Transverse colon (tissue), 4 donors: ENCODE data around the gene TCAIM. TPM values are rescaled to one million over a fixed set of nuclear protein-coding genes. Genes with fewer than 3 reads are reported as not detected.

ENCODE experiments used
- DNase-seq: peaks from one replicate; pipeline ENCODE4 v3.0.0-alpha.2; 2019
- H3K27ac ChIP-seq, 4 donors: fragments of 200-600 bp; sonication (generic); 2 replicates each; pipeline ENCODE4 v1.5.1; 2016 to 2018; ENCODE audit warnings: inconsistent platforms in 4 of 4
- H3K27me3 ChIP-seq: fragments of 200-600 bp; sonication (generic); 2 replicates; pipeline ENCODE4 v1.5.1; 2017; ENCODE audit warnings: inconsistent platforms
- H3K36me3 ChIP-seq, 4 donors: fragments of 200-600 bp; sonication (generic); 2 replicates each; pipeline ENCODE4 v1.5.1; 2017 to 2019; ENCODE audit warnings: inconsistent platforms in 4 of 4
- H3K4me1 ChIP-seq, 4 donors: fragments of 200-600 bp; sonication (generic); 2 replicates each; pipeline ENCODE4 v1.5.1; 2017 to 2020; ENCODE audit warnings: inconsistent platforms in 4 of 4
- H3K4me3 ChIP-seq, 4 donors: fragments of 200-600 bp; sonication (generic); 1 replicate in 1 of 4; 2 replicates in 3 of 4; pipeline versions ENCODE4 v1.5.1 to v1.6.1; 2017 to 2019; ENCODE audit warnings: inconsistent platforms in 4 of 4
- H3K9me3 ChIP-seq, 2 donors: fragments of 200-600 bp; sonication (generic); 2 replicates each; pipeline ENCODE4 v1.5.1; 2017 to 2019; ENCODE audit warnings: inconsistent platforms in 2 of 2
- EP300 ChIP-seq: sonication (generic); formaldehyde crosslinking; IDR thresholded peaks from one replicate; pipeline ENCODE4 v1.6.1; 2017; ENCODE audit warnings: antibody characterized with exemption, low read depth
- POLR2A ChIP-seq: fragments of 450-650 bp; IDR thresholded peaks from one replicate; pipeline ENCODE4 v1.6.1; 2016; ENCODE audit warnings: antibody characterized with exemption, mild to moderate bottlenecking, moderate library complexity
- POLR2AphosphoS5 ChIP-seq, 3 donors: sonication (generic); formaldehyde crosslinking; IDR thresholded peaks; one replicate each; pipeline ENCODE4 v1.6.1; 2016; ENCODE audit warnings: antibody characterized with exemption in 3 of 3
- WGBS, 2 donors: methylation state at CpG; one replicate each; pipeline ENCODE4 v1.1.5; 2018; ENCODE audit warnings: low coverage in 1 of 2; 5-methylcytosine and 5-hydroxymethylcytosine counted together
- in situ Hi-C, 4 donors: fragments of 200-750 bp; cut with MboI; loops; one replicate each; pipeline versions ENCODE4 v1.15.0 to v1.15.1; 2017; ENCODE audit warnings: low sequenced_read_pairs in 3 of 4, low pct_ligation_motif_present in 1 of 4, low pct_unique_long_range_greater_than_20kb in 1 of 4
- intact Hi-C: fragments of 100-400 bp; cut with DNase I; formaldehyde crosslinking; loops from one replicate; pipeline ENCODE4 v1.15.1; 2023; ENCODE audit warnings: low total_unique reads
- total RNA-seq, 4 donors: library from RNA; depleted of rRNA; stranded (reverse); fragments of >200 nt; gene quantifications; one replicate each; pipeline ENCODE4 v1.1.0, GENCODE V29; 2016
- TF ChIP-seq, protein P1 (sequence below), 5 experiments: fragments of 200-600 bp in 3 of 5; fragments of 450-650 bp in 2 of 5; sonication (generic) in 3 of 5; IDR thresholded peaks; 1 replicate in 2 of 5; 2 replicates in 3 of 5; pipeline ENCODE4 v1.5.1; 2016 to 2017; ENCODE audit warnings: antibody characterized with exemption in 5 of 5, inconsistent platforms in 3 of 5, mild to moderate bottlenecking in 2 of 5, moderate library complexity in 1 of 5

TCAIM gene
- 10 to 100 TPM in 3 of 4 donors, 1 to 10 TPM in 1; 2.2 to 19.5 (median 14.6) TPM for total RNA-seq

DNA sequence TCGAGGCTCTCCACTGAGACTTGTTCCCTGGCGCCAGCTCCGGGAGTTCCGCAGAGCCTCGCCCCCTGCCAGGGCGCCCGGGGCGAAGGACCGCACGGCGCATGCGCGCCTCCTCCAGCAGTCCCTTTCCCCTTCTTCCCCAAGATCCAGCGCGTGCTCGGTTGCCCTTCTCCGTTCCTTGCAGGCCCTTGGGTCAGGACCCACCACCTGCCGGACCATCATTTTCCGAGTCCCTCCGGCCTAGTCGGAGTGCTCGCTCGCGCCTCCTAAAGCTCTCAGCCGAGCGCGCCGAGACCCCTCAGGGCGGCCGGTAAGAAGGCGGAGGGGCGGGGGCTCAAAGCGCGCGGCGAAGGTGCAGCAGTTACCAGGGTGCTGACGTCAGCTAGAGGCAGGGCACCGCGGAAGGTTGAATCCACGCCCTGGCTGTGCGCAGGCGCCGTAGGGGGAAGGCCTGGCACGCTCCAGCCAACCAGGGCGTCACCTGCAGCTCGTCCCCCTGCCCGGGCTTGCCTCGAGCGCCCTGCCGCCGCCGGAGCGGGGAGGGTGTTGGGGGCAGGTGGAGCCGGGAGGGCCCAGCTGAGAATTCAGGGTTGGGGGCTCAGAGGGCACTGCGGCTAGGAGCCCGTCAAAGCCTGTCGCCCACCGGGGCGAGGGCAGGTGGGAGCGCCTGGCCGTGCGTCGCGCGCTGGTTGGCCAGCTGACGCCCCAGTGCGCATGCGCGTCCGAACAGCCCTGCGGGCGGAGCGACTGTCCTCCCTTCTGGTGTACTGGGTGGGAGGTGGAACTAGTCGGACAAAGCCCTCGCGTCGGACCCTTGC lies at the start of gene TCAIM:
TSS of gene TCAIM (plus strand) at position 757 of the 818 bp plus-strand sequence. CDS start 16,017 bp downstream, outside the sequence.
- Histone ChIP-seq H3K9me3 (no peaks in the 10 kb centered on the region), H3K27me3 (no peaks in the 10 kb centered on the region), H3K27ac (peak within 1 kb of the TSS; percentile 89 to 97 (median 96)), H3K36me3 (no peaks in the 10 kb centered on the region), H3K4me3 (peak within 1 kb of the TSS; percentile 58 to 78 (median 70)), H3K4me1 (peaks cover 0 to 28% (median 18%) of the 10 kb centered on the region in 4 donors)
- WGBS, 2 donors: 0% methylated on average over 56 of the region's 77 CpGs; no CpG with 5 or more reads in 1 of the 2 donors
- in situ Hi-C loops: no loop called here
- TF ChIP-seq, protein P1, sequence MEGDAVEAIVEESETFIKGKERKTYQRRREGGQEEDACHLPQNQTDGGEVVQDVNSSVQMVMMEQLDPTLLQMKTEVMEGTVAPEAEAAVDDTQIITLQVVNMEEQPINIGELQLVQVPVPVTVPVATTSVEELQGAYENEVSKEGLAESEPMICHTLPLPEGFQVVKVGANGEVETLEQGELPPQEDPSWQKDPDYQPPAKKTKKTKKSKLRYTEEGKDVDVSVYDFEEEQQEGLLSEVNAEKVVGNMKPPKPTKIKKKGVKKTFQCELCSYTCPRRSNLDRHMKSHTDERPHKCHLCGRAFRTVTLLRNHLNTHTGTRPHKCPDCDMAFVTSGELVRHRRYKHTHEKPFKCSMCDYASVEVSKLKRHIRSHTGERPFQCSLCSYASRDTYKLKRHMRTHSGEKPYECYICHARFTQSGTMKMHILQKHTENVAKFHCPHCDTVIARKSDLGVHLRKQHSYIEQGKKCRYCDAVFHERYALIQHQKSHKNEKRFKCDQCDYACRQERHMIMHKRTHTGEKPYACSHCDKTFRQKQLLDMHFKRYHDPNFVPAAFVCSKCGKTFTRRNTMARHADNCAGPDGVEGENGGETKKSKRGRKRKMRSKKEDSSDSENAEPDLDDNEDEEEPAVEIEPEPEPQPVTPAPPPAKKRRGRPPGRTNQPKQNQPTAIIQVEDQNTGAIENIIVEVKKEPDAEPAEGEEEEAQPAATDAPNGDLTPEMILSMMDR (IDR thresholded peaks at IDR 0.05): no peak
- TF ChIP-seq POLR2AphosphoS5 (IDR thresholded peaks at IDR 0.05) (peak; percentile 93 to 98 (median 97)), POLR2A (peak; percentile 95)
- intact Hi-C loops: loop anchor here (2.0 kb wide), 1 partner anchor 101 kb away; no protein-coding TSS in a partner anchor
- DNase-seq: peak; percentile 99

- Histone ChIP-seq H3K9me3 (no peaks in the 10 kb centered on the region), H3K27me3 (peaks cover 6% of the 10 kb centered on the region), H3K27ac (no peak overlapping the region), H3K36me3 (no peaks in the 10 kb centered on the region), H3K4me3 (no peak overlapping the region), H3K4me1 (no peaks in the 10 kb centered on the region)
- TF ChIP-seq, protein P1 (IDR thresholded peaks at IDR 0.05): no peak
- TF ChIP-seq EP300 (no peak), POLR2A (no peak), POLR2AphosphoS5 (IDR thresholded peaks at IDR 0.05) (no peak)
- intact Hi-C loops: no loop called here
- no peak for DNase-seq
- in situ Hi-C loops: no loop called here
- 45 to 57% methylated on average over 3 of the region's 3 CpGs for WGBS, 2 donors
Measured at GRCh38 chr3:44289882-44290462, 48.6 kb upstream of the TCAIM start.

- intact Hi-C loops (no loop called here), in situ Hi-C loops (no loop called here)
- H3K4me1 ChIP-seq: no peaks in the 10 kb centered on the region
- peaks cover 9% of the 10 kb centered on the region for H3K27me3 ChIP-seq
- H3K9me3 ChIP-seq: no peaks in the 10 kb centered on the region
- no peaks in the 10 kb centered on the region for H3K36me3 ChIP-seq
- no peak for DNase-seq
- TF ChIP-seq POLR2A (no peak), EP300 (no peak), POLR2AphosphoS5 (IDR thresholded peaks at IDR 0.05) (no peak)
- TF ChIP-seq, protein P1 (IDR thresholded peaks at IDR 0.05): no peak
- no peak overlapping the region for H3K27ac ChIP-seq
- 82 to 100% methylated on average over 1 to 2 of the region's 2 CpGs for WGBS, 2 donors
- H3K4me3 ChIP-seq: no peak overlapping the region
Measured at GRCh38 chr3:44292276-44292675, 46.3 kb upstream of the TCAIM start.

GRCh38 chr3:44292947-44293346 lies 45.6 kb upstream of the TCAIM start:
- intact Hi-C loops: no loop called here
- 55 to 80% methylated on average over 1 of the region's 1 CpG for WGBS, 2 donors
- TF ChIP-seq, protein P1 (IDR thresholded peaks at IDR 0.05): no peak
- no peak for TF ChIP-seq POLR2A
- no peak for TF ChIP-seq EP300
- no peak for TF ChIP-seq POLR2AphosphoS5 (IDR thresholded peaks at IDR 0.05)
- no peaks in the 10 kb centered on the region for H3K4me1 ChIP-seq
- in situ Hi-C loops: no loop called here
- no peak for DNase-seq
- peaks cover 12% of the 10 kb centered on the region for H3K27me3 ChIP-seq
- no peaks in the 10 kb centered on the region for H3K9me3 ChIP-seq
- no peak overlapping the region for H3K4me3 ChIP-seq
- H3K36me3 ChIP-seq: no peaks in the 10 kb centered on the region
- H3K27ac ChIP-seq: no peak overlapping the region
